ENCODE data around the gene TLK1.
"Not testable (repeated sequence)": the region's sequence is repeated elsewhere in the genome, so short reads cannot be mapped to it uniquely, and the experiment has no call there.

The TLK1 gene

DNA sequence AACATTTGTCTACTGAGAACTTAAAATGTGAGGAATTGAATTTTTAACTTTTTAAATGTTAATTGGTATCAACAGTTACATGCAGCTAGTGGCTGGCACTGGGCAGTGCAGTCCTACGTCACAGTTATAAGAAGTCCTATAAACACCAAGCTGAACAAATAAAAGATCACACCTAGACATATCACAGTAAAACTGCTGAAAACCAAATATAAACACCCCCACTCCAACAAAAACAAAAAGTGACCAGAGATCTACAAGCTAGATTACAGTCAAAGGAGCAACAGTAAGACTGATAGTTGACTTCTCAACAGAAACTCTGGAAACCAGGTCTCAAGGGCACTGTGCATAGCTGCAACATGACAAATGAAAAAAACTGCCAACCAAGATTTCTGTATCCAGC, 19.4 kb downstream of the TLK1 start:
- no peak for DNase-seq

DNA sequence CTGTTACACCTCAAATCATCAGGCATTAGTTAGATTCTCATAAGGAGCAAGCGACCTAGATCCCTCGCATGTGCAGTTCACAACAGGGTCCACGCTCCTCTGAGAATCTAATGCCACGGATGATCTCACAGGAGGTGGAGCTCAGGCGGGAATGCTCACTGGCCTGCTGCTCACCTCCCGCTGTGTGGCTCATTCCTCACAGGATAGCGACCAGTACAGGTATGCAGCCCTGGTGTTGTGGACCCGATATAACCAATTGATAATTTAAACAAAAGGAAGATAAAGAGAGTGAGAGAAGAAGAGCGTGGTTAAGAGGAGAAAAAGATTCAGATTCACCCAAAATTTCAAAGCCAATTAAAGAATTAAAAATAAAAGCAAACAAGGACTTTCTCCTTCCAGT, 20.8 kb downstream of the TLK1 start:
- no peak for DNase-seq

DNA sequence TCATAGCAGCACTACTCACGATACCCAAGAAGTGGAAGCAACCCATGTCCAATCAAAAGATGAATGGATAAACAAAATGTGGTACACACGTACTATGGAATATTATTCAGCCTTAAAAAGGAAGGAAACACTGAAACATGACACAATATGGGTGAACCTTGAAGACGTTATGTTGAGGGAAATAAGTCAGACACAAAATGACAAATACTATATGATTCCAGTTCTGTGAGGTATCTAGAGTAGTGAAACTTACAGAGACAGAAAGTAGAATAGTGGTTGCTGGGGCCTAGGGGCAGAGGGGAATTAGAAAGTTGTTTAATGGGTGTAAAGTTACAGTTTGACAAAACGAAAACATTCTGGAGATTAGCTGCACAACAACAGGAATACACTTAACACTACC, 24.7 kb downstream of the TLK1 start:
- DNase-seq = no peak

DNA sequence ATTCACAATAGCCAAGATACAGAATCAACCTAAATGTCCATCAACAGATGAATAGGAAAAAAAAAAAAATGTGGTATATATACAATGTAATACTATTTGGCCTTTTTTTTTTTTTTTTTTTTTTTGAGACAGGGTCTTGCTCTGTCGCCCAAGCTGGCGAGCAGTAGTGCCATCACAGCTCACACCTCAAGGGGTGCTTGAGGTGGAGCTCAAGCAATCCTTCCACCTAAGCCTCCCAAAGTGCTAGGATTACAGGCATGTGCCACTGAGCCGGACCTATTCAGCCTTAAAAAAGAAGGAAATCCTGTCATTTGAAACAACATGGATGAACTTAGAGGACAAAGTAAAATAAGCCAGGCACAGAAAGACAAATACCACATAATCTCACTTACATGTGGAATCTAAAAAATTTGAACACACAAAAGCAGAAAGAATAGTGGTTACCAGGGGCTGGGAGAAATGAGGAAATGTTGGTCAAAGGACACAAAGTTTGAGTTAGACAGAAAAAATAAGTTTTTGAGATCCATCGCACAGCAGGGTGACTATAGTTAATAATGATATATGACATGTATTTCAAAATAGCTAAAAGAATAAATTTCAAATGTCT, 26.0 kb downstream of the TLK1 start:
- no peak for DNase-seq

DNA sequence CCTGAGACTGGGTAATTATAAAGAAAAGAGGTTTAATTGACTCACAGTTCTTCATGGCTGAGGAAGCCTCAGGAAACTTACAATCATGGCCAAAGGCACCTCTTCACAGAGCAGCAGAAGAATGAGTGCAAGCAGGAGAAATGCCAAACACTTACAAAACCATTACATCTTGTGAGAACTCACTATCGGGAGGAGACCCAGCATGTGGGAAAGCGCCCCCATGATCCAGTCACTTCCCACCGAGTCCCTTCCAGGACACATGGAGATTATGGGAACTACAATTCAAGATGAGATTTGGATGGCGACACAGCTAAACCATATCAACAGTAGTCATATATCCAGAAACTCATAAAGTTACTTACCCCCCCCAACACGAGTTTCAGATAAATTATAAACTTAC, 28.6 kb downstream of the TLK1 start:
- no peak for DNase-seq

DNA sequence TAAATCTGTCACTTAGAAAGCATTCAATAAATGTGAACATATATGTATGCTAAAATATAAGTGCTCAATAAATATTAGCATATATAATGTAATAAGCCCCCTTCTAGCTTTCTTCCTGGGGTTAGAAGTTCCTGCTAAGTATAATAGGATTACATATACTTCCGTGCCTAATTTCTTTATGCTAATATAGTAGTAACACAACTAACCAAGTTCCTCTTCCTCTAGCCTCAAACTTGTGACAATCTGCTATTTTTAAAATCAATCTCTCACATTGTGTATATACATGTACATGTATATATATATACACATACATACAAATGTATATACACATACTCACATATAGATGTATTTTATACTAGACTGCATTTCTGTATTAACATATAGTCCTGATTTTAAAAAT, 32.2 kb downstream of the TLK1 start:
- DNase-seq = no peak

DNA sequence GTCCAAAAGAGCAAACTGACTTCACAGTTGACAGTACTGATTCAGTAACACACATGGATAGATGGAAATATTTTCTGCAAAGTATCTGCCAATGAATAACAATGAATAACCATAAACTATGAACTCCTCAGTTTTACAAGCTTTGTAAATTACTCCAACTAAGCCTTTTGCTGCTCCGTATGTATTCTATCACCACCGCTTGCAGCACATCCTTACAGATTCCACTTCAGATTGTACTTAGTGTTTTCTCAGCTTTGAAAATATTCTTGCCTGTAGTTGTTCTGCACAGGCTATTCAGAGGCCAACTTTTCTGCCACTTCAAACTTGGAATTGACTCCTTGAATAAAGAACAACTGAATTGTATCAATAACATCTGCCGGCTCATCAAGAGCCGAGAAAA, 36.2 kb downstream of the TLK1 start:
- DNase-seq = no peak

DNA sequence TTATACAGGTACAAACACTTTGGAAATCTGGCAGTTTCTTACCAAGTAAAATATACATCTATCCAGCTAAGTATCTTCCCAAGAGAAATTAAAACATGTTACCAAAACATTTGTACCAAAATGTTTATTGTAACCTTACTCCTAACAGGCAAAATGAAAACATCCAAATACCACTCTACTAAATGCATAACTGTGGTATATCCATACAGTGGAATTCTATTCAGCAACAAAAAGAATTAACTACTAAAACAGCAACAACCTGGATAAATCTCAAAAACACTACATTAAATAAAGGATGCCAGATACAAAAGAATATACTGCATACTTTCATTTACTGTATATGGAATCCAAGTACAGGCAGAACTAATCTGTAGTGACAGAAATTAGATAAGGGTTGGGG, 51.1 kb downstream of the TLK1 start:
- no peak for DNase-seq

DNA sequence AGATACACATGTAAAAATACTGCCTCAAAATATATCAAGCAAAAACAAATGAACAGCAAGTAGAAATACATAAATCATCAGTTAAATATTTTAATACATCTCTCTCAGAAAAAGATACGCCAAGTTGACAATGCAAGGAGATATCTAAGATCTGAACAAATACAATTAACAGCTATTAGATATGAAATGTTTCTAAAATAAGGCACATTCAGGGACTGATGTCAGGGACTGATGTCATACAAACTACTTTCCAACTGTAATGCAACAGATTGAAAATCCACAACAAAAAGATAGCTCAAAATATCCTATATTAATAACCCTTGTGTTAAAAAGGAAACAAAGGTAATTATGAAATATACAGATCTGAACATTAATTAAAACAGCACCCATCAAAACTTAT, 51.7 kb downstream of the TLK1 start:
- DNase-seq = no peak

DNA sequence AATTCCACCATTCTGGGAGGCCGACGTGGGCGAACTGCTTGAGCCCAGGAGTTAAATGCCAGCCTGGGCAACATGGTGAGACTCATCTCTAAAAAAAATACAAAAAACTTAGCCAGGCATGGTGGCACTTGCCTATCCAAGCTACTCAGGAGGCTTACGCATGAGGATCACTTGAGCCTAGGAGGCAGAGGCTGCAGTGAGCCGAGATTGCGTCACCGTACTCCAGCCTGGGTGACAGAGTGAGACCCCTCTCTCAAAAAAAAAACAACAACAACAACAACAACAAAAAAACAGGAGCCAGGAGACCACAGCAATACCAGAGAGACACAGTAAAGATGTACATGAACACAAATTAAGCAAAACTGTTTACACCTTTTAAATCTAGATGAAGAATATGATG, 52.9 kb downstream of the TLK1 start:
- no peak for DNase-seq

DNA sequence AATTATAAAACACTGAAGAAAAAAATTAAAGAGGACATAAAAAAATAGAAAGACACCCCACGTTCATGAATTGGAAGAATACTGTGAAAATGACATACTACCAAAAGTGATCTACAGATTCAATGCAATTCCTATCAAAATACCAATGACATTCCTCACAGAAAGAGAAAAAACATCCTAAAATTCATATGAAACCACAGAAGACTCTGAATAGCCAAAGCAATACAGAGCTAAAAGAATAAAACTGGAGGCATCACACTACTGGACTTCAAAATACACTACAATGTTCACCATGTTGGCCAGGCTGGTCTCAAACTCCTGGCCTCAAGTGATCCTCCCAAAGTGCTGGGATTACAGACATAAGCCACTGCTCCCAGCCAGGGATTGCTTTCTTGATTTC, 56.3 kb downstream of the TLK1 start:
- DNase-seq = no peak

DNA sequence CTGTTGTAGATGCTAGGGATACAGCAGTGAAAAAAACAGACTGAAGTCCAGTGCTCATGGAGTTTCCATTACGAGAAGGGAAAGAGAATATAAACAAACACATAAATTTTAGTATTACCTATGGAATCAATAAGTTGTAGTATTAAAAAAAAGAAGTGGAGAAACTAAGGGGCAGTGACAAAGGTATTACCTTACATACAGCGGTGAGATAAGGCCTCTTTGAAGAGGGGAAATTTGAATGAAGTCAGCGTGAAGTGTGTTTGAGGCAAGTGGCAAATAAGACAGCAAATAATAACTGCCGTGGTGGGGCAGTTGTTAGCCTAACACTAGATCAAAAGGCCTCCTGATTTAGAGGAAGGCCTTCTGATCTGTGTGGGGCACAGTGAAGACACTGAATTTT, 57.9 kb downstream of the TLK1 start:
- no peak for DNase-seq

DNA sequence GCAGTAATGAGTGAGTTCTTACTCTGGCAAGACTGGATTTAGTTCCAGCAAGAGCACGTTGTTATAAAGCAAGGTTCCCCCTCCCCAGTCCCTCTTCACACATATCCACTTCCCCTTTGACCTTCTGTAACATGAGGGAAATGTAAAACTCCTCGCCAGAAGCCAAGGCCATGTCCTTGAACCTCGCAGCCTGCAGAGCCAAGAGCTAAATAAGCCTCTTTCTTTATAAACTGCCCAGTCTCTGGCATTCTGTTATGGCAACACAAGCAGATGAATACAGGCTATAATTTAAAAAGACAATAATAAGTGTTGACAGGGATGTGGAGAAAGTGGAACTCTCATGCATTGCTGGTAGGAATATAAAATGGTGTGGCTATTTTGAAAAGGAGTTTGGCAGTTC, 60.3 kb downstream of the TLK1 start:
- DNase-seq = no peak

DNA sequence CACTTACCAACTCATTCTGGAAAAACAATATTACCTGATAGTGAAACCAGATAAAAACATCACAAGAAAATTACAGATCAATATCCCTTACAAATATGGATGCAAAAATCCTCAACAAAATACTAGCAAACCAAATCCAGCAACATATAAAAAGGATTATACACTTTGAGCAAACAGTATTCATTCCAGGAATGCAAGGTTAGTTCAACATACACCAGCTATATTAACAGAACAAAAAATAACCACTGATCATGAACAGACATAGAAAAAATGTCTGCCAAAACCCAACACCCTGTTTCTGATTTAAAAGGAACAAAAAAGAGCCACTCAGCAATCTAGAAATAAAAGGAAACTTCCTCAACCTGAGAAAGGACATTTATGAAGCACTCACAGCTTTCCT, 62.1 kb downstream of the TLK1 start:
- DNase-seq = no peak

DNA sequence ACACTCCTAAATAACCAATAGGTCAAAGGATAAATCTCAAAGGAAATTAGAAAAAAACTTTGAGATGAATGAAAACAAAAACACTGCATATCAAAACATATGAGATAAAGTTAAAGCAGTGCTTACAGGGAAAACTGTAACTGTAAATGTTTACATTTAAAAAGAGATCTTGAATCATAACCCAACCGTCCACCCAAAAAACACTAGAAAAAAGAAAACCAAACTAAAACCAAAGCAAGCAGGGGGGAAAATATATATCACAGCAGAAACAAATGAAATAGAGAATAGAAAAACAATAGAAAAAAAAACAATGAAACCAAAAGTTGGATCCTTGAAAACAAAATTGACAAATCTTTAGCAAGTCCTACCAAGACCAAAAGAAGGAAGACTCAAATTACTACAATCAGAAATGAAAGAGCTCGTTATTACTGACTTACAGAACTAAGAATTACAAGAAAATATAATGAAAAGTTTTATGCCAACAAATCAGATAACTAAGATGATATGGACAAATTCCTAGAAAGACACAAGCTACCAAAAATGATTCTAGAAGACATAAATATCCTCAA, 65.6 kb downstream of the TLK1 start:
- no peak for DNase-seq

DNA sequence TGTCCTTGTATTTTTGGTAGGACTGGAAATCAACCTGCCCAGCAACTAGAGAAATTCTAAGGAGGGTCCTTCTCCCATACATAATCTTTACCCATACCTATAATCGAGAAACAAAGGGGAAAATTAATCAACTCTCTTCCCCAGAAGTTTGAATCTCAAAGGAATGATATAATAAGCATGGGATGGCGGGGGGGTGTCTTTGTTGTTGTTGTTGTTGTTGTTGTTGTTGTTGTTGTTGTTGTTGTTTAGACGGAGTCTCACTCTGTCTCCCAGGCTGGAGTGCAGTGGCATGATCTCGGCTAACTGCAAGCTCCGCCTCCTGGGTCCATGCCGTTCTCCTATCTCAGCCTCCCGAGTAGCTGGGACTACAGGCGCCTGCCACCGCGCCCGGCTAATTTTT, 69.2 kb downstream of the TLK1 start:
- DNase-seq = not testable (repeated sequence)

DNA sequence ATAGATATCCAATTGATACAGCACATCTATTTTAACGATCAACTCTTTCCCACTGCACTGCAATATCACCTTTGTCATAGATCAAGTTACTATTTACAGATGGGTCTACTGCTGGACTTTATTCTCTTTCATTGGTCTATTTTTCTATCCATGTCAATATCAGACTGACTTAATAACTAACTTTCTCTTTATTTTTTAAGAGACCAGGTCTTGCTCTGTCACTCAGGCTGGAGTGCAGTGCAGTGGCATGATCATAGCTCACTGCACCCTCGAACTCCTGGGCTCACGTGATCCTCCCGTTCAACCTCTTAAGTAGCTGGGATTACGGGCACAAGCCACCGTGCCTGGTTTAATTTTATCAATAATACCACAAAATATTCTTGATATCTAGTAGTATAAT, 71.2 kb downstream of the TLK1 start:
- no peak for DNase-seq

DNA sequence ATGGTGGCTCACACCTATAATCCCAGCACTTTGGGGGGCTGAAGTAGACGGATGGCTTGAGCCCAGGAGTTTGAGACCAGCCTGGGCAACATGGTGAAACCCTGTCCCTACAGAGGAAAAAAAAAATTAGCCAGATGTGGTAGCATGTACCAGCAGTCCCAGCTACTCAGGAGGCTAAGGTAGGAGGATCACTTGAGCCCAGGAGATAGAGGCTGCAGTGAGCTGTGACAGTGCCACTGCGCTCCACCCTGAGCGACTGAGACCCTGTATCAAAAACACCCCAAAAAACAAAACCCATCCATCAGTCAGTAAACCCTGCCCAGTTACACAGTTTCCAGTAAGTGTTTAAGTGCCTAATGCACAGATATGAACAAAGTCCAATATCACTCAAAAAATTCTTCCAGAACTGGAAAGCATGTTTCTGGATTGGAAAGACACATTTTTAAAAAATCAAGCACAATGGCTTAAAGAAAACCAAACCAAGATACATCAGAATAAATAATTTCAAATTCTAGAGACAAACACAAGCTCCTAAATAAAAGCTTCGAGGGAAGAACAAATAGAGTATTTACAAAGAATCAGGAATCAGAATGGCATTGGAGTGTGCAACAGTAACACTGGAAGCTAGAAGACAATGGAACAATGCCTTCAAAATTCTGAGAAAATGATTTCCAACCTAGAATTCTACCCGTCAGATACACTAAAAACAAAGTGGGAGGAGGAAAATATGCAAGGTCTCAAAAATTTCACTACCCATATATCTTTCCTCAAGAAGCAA, 72.4 kb downstream of the TLK1 start:
- DNase-seq = no peak

DNA sequence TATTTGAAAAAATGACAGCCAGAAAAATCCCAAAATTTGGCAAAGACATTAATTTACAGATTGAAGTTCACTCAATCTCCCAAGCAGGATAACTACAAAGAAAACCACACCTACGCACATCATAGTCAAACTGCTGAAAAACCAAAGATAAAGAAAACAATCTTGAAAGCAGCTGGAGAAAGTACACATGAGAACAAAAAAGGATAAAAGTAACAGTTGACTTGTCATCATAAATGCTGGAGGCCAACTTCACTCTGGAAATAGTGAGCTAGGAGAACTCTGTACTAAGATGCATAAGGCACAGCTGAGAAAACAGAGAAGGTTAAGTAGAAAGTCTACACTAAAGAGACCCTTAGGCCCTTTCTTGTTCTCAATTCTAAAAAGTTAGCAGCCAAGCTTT, 73.1 kb downstream of the TLK1 start:
- DNase-seq = no peak

DNA sequence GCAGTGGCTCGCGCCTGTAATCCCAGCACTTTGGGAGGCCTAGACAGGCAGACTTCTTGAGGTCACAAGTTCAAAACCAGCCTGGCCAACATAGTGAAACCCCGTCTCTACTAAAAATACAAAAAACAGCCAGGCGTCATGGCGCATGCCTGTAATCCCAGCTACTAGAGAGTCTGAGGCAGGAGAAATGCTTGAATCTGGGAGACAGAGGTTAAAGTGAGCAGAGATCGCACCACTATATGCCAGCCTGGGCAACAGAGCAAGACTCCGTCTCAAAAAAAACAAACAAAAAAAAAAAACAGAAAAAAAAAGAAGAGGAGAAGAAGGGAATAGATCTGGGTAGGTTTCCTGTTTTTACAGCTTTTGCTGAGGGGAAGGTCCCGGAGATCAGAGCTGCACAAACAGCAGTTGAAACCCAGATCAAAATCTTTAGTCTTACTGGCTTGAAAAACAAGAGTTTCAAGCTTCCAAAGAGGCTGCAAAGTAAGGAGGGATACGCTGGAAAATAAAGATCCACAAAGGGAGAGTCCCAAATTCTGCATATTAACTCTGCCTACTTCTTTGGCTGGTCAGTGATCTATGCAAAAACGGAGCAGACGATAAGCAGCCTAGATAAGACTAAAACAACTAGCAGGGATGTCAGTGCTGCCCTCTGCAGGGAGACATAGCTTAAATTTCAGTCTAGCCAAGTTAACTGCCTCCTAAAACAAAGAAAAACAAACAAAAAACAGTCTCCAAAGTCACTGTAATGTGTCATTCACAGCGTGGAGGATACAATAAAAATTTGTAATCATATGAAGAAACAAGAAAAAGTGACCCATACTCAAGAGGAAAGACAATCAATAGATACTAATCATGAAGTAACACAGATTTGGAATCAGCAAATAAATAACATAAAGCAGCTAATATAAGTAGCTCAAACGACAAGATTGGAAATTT, 74.1 kb downstream of the TLK1 start:
- peak; percentile 14 for DNase-seq

DNA sequence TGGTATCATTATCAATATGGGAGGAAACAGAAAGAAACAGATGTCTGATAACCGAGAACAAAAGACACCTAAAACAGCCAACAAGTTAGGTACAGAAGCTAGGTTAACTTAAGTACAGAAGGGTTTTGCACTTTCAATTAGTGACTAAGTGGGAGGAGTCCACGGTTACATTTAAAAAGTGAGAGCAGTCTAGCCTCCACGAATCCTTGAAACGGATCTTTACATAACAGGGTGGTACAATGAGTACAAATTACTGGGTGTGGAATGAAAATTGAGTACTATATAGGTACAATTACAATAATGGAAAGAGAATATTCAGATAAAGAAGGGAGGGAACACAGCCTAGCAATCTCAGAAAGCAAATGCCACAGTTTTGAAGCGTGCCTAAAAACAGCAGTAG, 76.6 kb downstream of the TLK1 start:
- no peak for DNase-seq

DNA sequence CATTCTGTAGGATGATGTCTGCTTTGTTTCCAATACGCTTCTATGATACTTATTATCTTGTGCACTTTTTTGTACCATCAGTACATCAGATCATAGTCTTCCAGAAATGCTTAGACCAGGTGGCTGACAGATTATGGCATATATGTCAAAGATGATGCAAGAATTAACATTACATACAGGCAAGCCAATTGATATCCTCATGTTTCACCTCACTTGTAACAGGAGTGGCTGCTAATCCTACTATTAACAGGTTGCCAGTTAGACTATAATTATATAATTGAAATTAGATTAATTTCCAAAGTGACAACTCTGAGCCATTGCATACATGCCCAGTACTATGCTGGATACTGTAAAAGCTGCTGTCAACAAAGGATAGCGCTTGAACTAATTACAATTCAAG, 77.2 kb downstream of the TLK1 start:
- DNase-seq = no peak

DNA sequence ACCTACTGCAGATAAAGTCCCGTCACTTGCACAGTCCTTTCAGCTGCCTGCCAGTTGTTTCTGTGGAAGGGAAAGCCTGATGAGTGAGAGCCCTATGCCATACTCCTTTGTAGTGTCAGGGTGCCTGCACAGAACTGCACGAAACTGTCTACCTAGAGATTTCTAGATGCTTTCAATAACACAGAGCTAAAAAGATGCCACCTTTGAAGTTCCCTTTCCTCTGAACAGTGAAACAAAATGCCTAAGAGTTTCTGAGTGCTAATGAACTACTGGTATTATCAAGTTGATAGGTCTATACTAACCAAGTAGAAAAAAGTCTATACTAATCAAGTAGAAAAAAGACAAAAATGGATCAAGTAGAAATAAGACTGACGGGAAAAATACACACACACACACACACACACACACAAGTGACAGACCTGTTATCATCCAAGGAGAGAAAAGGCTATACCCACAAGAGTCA, 79.0 kb downstream of the TLK1 start:
- DNase-seq = no peak

DNA sequence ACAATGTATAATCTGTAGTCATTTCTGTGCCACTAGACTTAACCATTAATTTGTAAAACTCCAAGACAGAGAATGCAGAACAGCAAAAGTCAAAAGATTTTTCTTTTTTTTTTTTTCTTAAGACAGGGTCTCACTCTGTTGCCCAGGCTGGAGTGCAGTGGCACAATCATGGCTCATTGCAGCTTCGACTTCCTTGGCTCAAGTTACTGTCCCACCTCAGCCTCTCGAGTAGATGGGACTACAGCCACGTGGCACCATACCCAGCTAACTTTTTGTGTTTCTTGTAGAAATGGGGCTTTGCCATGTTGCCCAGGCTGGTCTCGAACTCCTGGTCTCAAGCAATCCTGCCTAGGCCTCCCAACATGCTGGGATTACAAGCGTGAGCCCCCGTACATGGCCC, 80.1 kb downstream of the TLK1 start:
- DNase-seq = no peak

Measured in NCI-H1694 treated with DMSO at 0.1 percent for 48 hours (cell line).